SK-N-SH treated with all-trans-retinoic acid at 6 μM for 48 hours (cell line): ENCODE data around the gene GADD45B.
"Not testable (repeated sequence)": the region's sequence is repeated elsewhere in the genome, so short reads cannot be mapped to it uniquely, and the experiment has no call there.

Experiments used
- ARNTL ChIP-seq: fragments of 450-650 bp; formaldehyde crosslinking; IDR thresholded peaks from 2 replicates; pipeline ENCODE4 v1.5.0; 2020; ENCODE audit warnings: low read depth, mild to moderate bottlenecking, moderate library complexity, borderline replicate concordance
- CREB5 ChIP-seq: fragments of 250-450 bp; sonication (Bioruptor Pico); IDR thresholded peaks from 2 replicates; pipeline ENCODE4 v1.5.1; 2020; ENCODE audit warnings: low read depth, mild to moderate bottlenecking, moderate library complexity
- SNAI2 ChIP-seq: fragments of 250-450 bp; sonication (Bioruptor Pico); IDR thresholded peaks from 2 replicates; pipeline ENCODE4 v1.5.0; 2020; ENCODE audit warnings: mild to moderate bottlenecking, moderate library complexity
- TCF4 ChIP-seq: fragments of 250-450 bp; sonication (Bioruptor Pico); IDR thresholded peaks from 2 replicates; pipeline ENCODE4 v1.8.0; 2021; ENCODE audit warnings: mild to moderate bottlenecking, moderate library complexity, borderline replicate concordance
- ZNF565 ChIP-seq: fragments of 450-650 bp; formaldehyde crosslinking; conservative IDR thresholded peaks from 2 replicates; pipeline ENCODE4 v1.5.0; 2020; ENCODE audit warnings: low read depth, mild to moderate bottlenecking, moderate library complexity
- TF ChIP-seq, protein P1 (sequence below): fragments of 250-450 bp; sonication (Bioruptor Pico); IDR thresholded peaks from 2 replicates; pipeline ENCODE4 v1.8.0; 2020; ENCODE audit warnings: mild to moderate bottlenecking, moderate library complexity, borderline replicate concordance

- TF ChIP-seq TCF4; CREB5; ARNTL (CRISPR knock-in tag); ZNF565 (CRISPR knock-in tag); SNAI2: not testable (repeated sequence)
- TF ChIP-seq, protein P1, sequence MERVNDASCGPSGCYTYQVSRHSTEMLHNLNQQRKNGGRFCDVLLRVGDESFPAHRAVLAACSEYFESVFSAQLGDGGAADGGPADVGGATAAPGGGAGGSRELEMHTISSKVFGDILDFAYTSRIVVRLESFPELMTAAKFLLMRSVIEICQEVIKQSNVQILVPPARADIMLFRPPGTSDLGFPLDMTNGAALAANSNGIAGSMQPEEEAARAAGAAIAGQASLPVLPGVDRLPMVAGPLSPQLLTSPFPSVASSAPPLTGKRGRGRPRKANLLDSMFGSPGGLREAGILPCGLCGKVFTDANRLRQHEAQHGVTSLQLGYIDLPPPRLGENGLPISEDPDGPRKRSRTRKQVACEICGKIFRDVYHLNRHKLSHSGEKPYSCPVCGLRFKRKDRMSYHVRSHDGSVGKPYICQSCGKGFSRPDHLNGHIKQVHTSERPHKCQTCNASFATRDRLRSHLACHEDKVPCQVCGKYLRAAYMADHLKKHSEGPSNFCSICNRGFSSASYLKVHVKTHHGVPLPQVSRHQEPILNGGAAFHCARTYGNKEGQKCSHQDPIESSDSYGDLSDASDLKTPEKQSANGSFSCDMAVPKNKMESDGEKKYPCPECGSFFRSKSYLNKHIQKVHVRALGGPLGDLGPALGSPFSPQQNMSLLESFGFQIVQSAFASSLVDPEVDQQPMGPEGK: not testable (repeated sequence)
Measured at GRCh38 chr19:2469915-2470200, 6.1 kb upstream of the GADD45B start.
